CD14-positive monocyte (primary cell): Measurements from ENCODE around the gene SUSD1. TPM values are rescaled to one million over a fixed set of nuclear protein-coding genes. Genes with fewer than 3 reads are reported as not detected.

Experiments
- DNase-seq, 3 donors: peaks; one replicate each; pipeline ENCODE4 v3.0.0-alpha.2; 2011 to 2022
- H2AFZ ChIP-seq: 2 replicates; pipeline ENCODE4 v1.6.0; 2012; ENCODE audit warnings: mild to moderate bottlenecking, low read depth, low read length, inconsistent platforms; ENCODE audit not compliant: insufficient read depth, poor library complexity, severe bottlenecking
- H3K27ac ChIP-seq, 2 donors: 1 replicate in 1 of 2; 2 replicates in 1 of 2; pipeline ENCODE4 v1.5.1; 2012 to 2013; ENCODE audit warnings: low read length in 2 of 2, control low read depth in 1 of 2, inconsistent platforms in 1 of 2, low read depth in 1 of 2, mild to moderate bottlenecking in 1 of 2
- H3K27me3 ChIP-seq, 2 donors: one replicate each; pipeline versions ENCODE4 v1.6.0 to v1.6.1; 2011 to 2013; ENCODE audit warnings: low read length in 2 of 2; ENCODE audit not compliant: control insufficient read depth in 2 of 2, insufficient read depth in 2 of 2
- H3K36me3 ChIP-seq, 2 donors: replicated peaks in 1 of 2; 1 replicate in 1 of 2; 2 replicates in 1 of 2; pipeline versions ENCODE4 v1.5.1 to v1.6.1; 2012 to 2013; ENCODE audit warnings: low read length in 2 of 2, control low read depth in 1 of 2, inconsistent platforms in 1 of 2, mild to moderate bottlenecking in 1 of 2; ENCODE audit not compliant: insufficient read depth in 2 of 2, control insufficient read depth in 1 of 2
- H3K4me1 ChIP-seq, 2 donors: 1 replicate in 1 of 2; 2 replicates in 1 of 2; pipeline versions ENCODE4 v1.5.1 to v1.6.1; 2012 to 2013; ENCODE audit warnings: low read length in 2 of 2, control low read depth in 1 of 2, inconsistent platforms in 1 of 2, mild to moderate bottlenecking in 1 of 2, moderate library complexity in 1 of 2; ENCODE audit not compliant: insufficient read depth in 2 of 2, control insufficient read depth in 1 of 2
- H3K4me2 ChIP-seq: replicated peaks from 2 replicates; pipeline ENCODE3; 2012; ENCODE audit warnings: low read length, moderate library complexity, mild to moderate bottlenecking; ENCODE audit not compliant: poor library complexity, severe bottlenecking; ENCODE audit errors: extremely low read depth
- H3K4me3 ChIP-seq, 3 experiments: fragments of 200-600 bp in 1 of 3; sonication (generic) in 1 of 3; replicated peaks in 1 of 3; 1 replicate in 2 of 3; 2 replicates in 1 of 3; pipeline ENCODE4 v1.5.1; 2011 to 2013; ENCODE audit warnings: low read length in 3 of 3, mild to moderate bottlenecking in 3 of 3, control low read depth in 2 of 3, low read depth in 2 of 3, inconsistent platforms in 1 of 3, moderate library complexity in 1 of 3
- H3K79me2 ChIP-seq: 2 replicates; pipeline ENCODE4 v1.6.0; 2012; ENCODE audit warnings: mild to moderate bottlenecking, control low read depth, inconsistent platforms, low read length, moderate library complexity; ENCODE audit not compliant: insufficient read depth
- H3K9ac ChIP-seq: 2 replicates; pipeline ENCODE4 v1.6.0; 2017; ENCODE audit warnings: low read length, mild to moderate bottlenecking; ENCODE audit not compliant: insufficient read depth, poor library complexity, severe bottlenecking
- H3K9me3 ChIP-seq, 2 donors: replicated peaks in 1 of 2; 1 replicate in 1 of 2; 2 replicates in 1 of 2; pipeline versions ENCODE4 v1.5.1 to v1.6.1; 2012 to 2013; ENCODE audit warnings: low read length in 2 of 2, control low read depth in 1 of 2; ENCODE audit not compliant: control insufficient read depth in 1 of 2, insufficient read depth in 1 of 2
- H4K20me1 ChIP-seq: 2 replicates; pipeline ENCODE4 v1.6.0; 2012; ENCODE audit warnings: mild to moderate bottlenecking, low read length, control low read depth, moderate library complexity; ENCODE audit not compliant: insufficient read depth
- H3K27ac Mint-ChIP-seq, 7 donors: one replicate each; pipeline ENCODE4 v1.8.0; 2020; ENCODE audit warnings: mild to moderate bottlenecking in 7 of 7, mixed read lengths in 7 of 7, moderate library complexity in 6 of 7, inconsistent platforms in 2 of 7
- H3K27me3 Mint-ChIP-seq, 3 donors: one replicate each; pipeline ENCODE4 v1.8.0; 2021 to 2022; ENCODE audit warnings: low read depth in 3 of 3, mild to moderate bottlenecking in 3 of 3, mixed read lengths in 3 of 3, moderate library complexity in 3 of 3, inconsistent platforms in 1 of 3
- H3K36me3 Mint-ChIP-seq, 2 donors: one replicate each; pipeline ENCODE4 v1.8.0; 2020; ENCODE audit warnings: mixed read lengths in 2 of 2, inconsistent platforms in 1 of 2, mild to moderate bottlenecking in 1 of 2
- H3K4me1 Mint-ChIP-seq: one replicate; pipeline ENCODE4 v1.8.0; 2020; ENCODE audit warnings: mild to moderate bottlenecking, mixed read lengths
- H3K4me3 Mint-ChIP-seq, 2 donors: one replicate each; pipeline ENCODE4 v1.8.0; 2020; ENCODE audit warnings: mild to moderate bottlenecking in 2 of 2, mixed read lengths in 2 of 2, moderate library complexity in 1 of 2
- H3K9me3 Mint-ChIP-seq, 7 donors: one replicate each; pipeline ENCODE4 v1.8.0; 2020 to 2022; ENCODE audit warnings: mixed read lengths in 7 of 7, mild to moderate bottlenecking in 6 of 7, moderate library complexity in 6 of 7, inconsistent platforms in 2 of 7
- WGBS: methylation state at CpG from one replicate; pipeline ENCODE4 v1.1.5; 2013; ENCODE audit warnings: missing lambda C conversion rate; ENCODE audit not compliant: insufficient coverage; 5-methylcytosine and 5-hydroxymethylcytosine counted together
- intact Hi-C, 2 donors: fragments of 100-400 bp; cut with micrococcal nuclease; formaldehyde crosslinking; loops; one replicate each; pipeline versions ENCODE4 v1.15.0 to v1.15.1; 2023
- polyA plus RNA-seq, 3 donors: library from polyadenylated mRNA; depleted of rRNA in 1 of 3; unstranded in 2 of 3; stranded (reverse) in 1 of 3; fragments of 300-500 nt in 2 of 3; fragments of >200 nt in 1 of 3; fragmentation: Illumina TruSeq in 2 of 3; gene quantifications; 1 replicate in 2 of 3; 2 replicates in 1 of 3; pipeline ENCODE4 v1.2.3, GENCODE V29; 2012 to 2021
- TF ChIP-seq, protein P1 (sequence below): fragments of 200-600 bp; IDR thresholded peaks from one replicate; pipeline ENCODE4 v1.8.0; 2022; ENCODE audit warnings: antibody characterized with exemption, mild to moderate bottlenecking

Gene SUSD1
- polyA plus RNA-seq, 3 donors: 29.1 to 42.3 (median 30.9) TPM

GRCh38 chr9:112007575-112008240, 167.4 kb downstream of the SUSD1 start:
- Histone ChIP-seq H3K27me3 (no peaks in the 10 kb centered on the region), H3K4me2 (no peak overlapping the region), H4K20me1 (no peaks in the 10 kb centered on the region), H3K36me3 (no peaks in the 10 kb centered on the region), H3K27ac (no peak overlapping the region), H3K9me3 (no peaks in the 10 kb centered on the region), H3K9ac (no peak overlapping the region), H3K4me1 (peaks cover 29 to 44% of the 10 kb centered on the region in 2 donors), H3K79me2 (no peaks in the 10 kb centered on the region), H2AFZ (no peak overlapping the region), H3K4me3 (no peak overlapping the region)
- Mint-ChIP-seq H3K4me3 (no peak overlapping the region), H3K4me1 (peaks cover 52% of the 10 kb centered on the region), H3K27me3 (peaks cover 0 to 8% (median 4%) of the 10 kb centered on the region in 3 donors), H3K9me3 (peaks cover 0 to 1% (median 0%) of the 10 kb centered on the region in 7 donors), H3K27ac (no peak overlapping the region), H3K36me3 (no peaks in the 10 kb centered on the region)
- WGBS: no CpG with 5 or more reads among the region's 6 CpGs
- intact Hi-C loops: no loop called here
- DNase-seq: no peak
- TF ChIP-seq, protein P1, sequence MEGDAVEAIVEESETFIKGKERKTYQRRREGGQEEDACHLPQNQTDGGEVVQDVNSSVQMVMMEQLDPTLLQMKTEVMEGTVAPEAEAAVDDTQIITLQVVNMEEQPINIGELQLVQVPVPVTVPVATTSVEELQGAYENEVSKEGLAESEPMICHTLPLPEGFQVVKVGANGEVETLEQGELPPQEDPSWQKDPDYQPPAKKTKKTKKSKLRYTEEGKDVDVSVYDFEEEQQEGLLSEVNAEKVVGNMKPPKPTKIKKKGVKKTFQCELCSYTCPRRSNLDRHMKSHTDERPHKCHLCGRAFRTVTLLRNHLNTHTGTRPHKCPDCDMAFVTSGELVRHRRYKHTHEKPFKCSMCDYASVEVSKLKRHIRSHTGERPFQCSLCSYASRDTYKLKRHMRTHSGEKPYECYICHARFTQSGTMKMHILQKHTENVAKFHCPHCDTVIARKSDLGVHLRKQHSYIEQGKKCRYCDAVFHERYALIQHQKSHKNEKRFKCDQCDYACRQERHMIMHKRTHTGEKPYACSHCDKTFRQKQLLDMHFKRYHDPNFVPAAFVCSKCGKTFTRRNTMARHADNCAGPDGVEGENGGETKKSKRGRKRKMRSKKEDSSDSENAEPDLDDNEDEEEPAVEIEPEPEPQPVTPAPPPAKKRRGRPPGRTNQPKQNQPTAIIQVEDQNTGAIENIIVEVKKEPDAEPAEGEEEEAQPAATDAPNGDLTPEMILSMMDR: no peak

- H3K36me3 ChIP-seq: no peaks in the 10 kb centered on the region
Measured at GRCh38 chr9:112006361-112007020, 168.6 kb downstream of the SUSD1 start.

More at GRCh38 chr9:112006361-112007020, 168.6 kb downstream of the SUSD1 start:
- Mint-ChIP-seq H3K27me3 (peaks cover 0 to 8% (median 4%) of the 10 kb centered on the region in 3 donors), H3K36me3 (no peaks in the 10 kb centered on the region), H3K27ac (peak overlapping the region in 1 of 7 donors; percentile 33), H3K4me1 (peaks cover 40% of the 10 kb centered on the region), H3K9me3 (peaks cover 0 to 1% (median 0%) of the 10 kb centered on the region in 7 donors), H3K4me3 (no peak overlapping the region)
- Histone ChIP-seq H3K9ac (no peak overlapping the region), H3K79me2 (no peaks in the 10 kb centered on the region), H3K27me3 (no peaks in the 10 kb centered on the region), H4K20me1 (no peaks in the 10 kb centered on the region), H3K4me1 (peaks cover 17 to 32% of the 10 kb centered on the region in 2 donors), H2AFZ (no peak overlapping the region), H3K4me3 (no peak overlapping the region), H3K4me2 (no peak overlapping the region), H3K9me3 (no peaks in the 10 kb centered on the region), H3K27ac (no peak overlapping the region)
- 90% methylated on average over 6 of the region's 11 CpGs for WGBS
- TF ChIP-seq, protein P1: no peak
- intact Hi-C loops: no loop called here
- DNase-seq: no peak
